GM12873 (cell line): Measurements from ENCODE around the gene LAPTM5.

ENCODE experiments used
- CTCF ChIP-seq: IDR thresholded peaks from 2 replicates; pipeline ENCODE4 v1.5.1; 2012; ENCODE audit warnings: low read depth, mild to moderate bottlenecking, moderate library complexity, low read length, control low read depth; ENCODE audit not compliant: insufficient read depth; ENCODE audit errors: missing control alignments

The LAPTM5 gene

GRCh38 chr1:30755334-30755733 is 2.2 kb downstream of the LAPTM5 start:
- TF ChIP-seq CTCF: no peak

- TF ChIP-seq CTCF: no peak
Observed at GRCh38 chr1:30754684-30755171, 2.8 kb downstream of the LAPTM5 start.

- no peak for TF ChIP-seq CTCF
Observed at GRCh38 chr1:30753660-30754123, 3.9 kb downstream of the LAPTM5 start.

- no peak for TF ChIP-seq CTCF
Observed at GRCh38 chr1:30753118-30753517, 4.5 kb downstream of the LAPTM5 start.

- TF ChIP-seq CTCF: no peak
Observed at GRCh38 chr1:30752651-30752908, 5.0 kb downstream of the LAPTM5 start.

GRCh38 chr1:30751830-30752650 is 5.5 kb downstream of the LAPTM5 start:
- peak; percentile 16 for TF ChIP-seq CTCF

GRCh38 chr1:30750731-30751291 is 6.8 kb downstream of the LAPTM5 start:
- no peak for TF ChIP-seq CTCF
